HEK293T (cell line): ENCODE results near the gene POLR1A.

Source experiments
- CTCF ChIA-PET: fragments of 350-600 bp; formaldehyde crosslinking; extraction: SDS; loops from one replicate; lab custom pipeline; 2021; ENCODE audit warnings: antibody characterized with exemption, inconsistent platforms; lab: Yijun Ruan, JAX
- POLR2A ChIA-PET: fragments of 350-600 bp; formaldehyde crosslinking; extraction: SDS; loops from one replicate; lab custom pipeline; 2020; ENCODE audit warnings: antibody characterized with exemption, inconsistent platforms; lab: Yijun Ruan, JAX
- DNase-seq: peaks from one replicate; pipeline ENCODE4 v3.0.0; 2012; ENCODE audit warnings: mixed read lengths; ENCODE audit errors: extremely low spot score
- ARNT ChIP-seq: fragments of 450-650 bp; IDR thresholded peaks from 2 replicates; pipeline ENCODE4 v1.6.1; 2017; ENCODE audit warnings: mild to moderate bottlenecking
- BHLHE40 ChIP-seq: fragments of 450-650 bp; IDR thresholded peaks from 2 replicates; pipeline ENCODE4 v1.6.1; 2016; ENCODE audit warnings: mild to moderate bottlenecking, moderate library complexity, borderline replicate concordance
- CTBP1 ChIP-seq: fragments of 450-650 bp; IDR thresholded peaks from 2 replicates; pipeline ENCODE4 v1.6.1; 2016; ENCODE audit warnings: borderline replicate concordance
- ELF4 ChIP-seq: fragments of 450-650 bp; IDR thresholded peaks from 2 replicates; pipeline ENCODE4 v1.6.1; 2017; ENCODE audit warnings: antibody characterized with exemption
- FOXA1 ChIP-seq: fragments of 450-650 bp; IDR thresholded peaks from 2 replicates; pipeline ENCODE4 v1.6.1; 2016; ENCODE audit warnings: mild to moderate bottlenecking
- FOXK2 ChIP-seq: fragments of 450-650 bp; IDR thresholded peaks from 2 replicates; pipeline ENCODE4 v1.6.1; 2016; ENCODE audit warnings: mild to moderate bottlenecking
- FOXM1 ChIP-seq: fragments of 450-650 bp; IDR thresholded peaks from 2 replicates; pipeline ENCODE4 v1.6.1; 2017; ENCODE audit warnings: mild to moderate bottlenecking, borderline replicate concordance
- HDGF ChIP-seq: fragments of 450-650 bp; IDR thresholded peaks from 2 replicates; pipeline ENCODE4 v1.6.1; 2017; ENCODE audit warnings: antibody characterized with exemption, borderline replicate concordance
- L3MBTL2 ChIP-seq: fragments of 450-650 bp; conservative IDR thresholded peaks from 2 replicates; pipeline ENCODE4 v1.6.1; 2016; ENCODE audit warnings: mild to moderate bottlenecking
- LEF1 ChIP-seq: fragments of 450-650 bp; IDR thresholded peaks from 2 replicates; pipeline ENCODE4 v1.6.1; 2017; ENCODE audit warnings: mild to moderate bottlenecking, borderline replicate concordance
- NFRKB ChIP-seq: fragments of 450-650 bp; IDR thresholded peaks from 2 replicates; pipeline ENCODE4 v1.6.1; 2016; ENCODE audit warnings: mild to moderate bottlenecking, moderate library complexity
- PKNOX1 ChIP-seq: fragments of 450-650 bp; IDR thresholded peaks from 2 replicates; pipeline ENCODE4 v1.6.1; 2016
- SP1 ChIP-seq: fragments of 450-650 bp; IDR thresholded peaks from 2 replicates; pipeline ENCODE4 v1.6.1; 2017
- SUZ12 ChIP-seq: fragments of 450-650 bp; IDR thresholded peaks from 2 replicates; pipeline ENCODE4 v1.6.1; 2016; ENCODE audit warnings: mild to moderate bottlenecking
- TARDBP ChIP-seq: fragments of 450-650 bp; IDR thresholded peaks from 2 replicates; pipeline ENCODE4 v1.6.1; 2016
- ZNF384 ChIP-seq: fragments of 450-650 bp; IDR thresholded peaks from 2 replicates; pipeline ENCODE4 v1.6.1; 2016

The POLR1A gene

GRCh38 chr2:86075886-86076285 is 29.8 kb downstream of the POLR1A start:
- CTCF ChIA-PET, result interaction anchor here (0.9 kb wide), 1 partner anchor 248 kb away, joined by 3 read pairs; no protein-coding TSS in a partner anchor
- POLR2A ChIA-PET, result no interaction called here
- DNase-seq, result no peak
- TF ChIP-seq LEF1, result no peak
- TF ChIP-seq SP1, result no peak
- TF ChIP-seq NFRKB, result no peak
- TF ChIP-seq FOXK2, result no peak
- TF ChIP-seq HDGF, result no peak
- no peak for TF ChIP-seq FOXM1
- no peak for TF ChIP-seq ARNT
- no peak for TF ChIP-seq ZNF384
- TF ChIP-seq CTBP1, result no peak
- TF ChIP-seq ELF4, result no peak
- no peak for TF ChIP-seq BHLHE40
- TF ChIP-seq TARDBP, result no peak
- TF ChIP-seq PKNOX1, result no peak

- POLR2A ChIA-PET, result no interaction called here
- no peak for DNase-seq
- no peak for TF ChIP-seq SP1
- no peak for TF ChIP-seq FOXM1
- TF ChIP-seq TARDBP, result no peak
- TF ChIP-seq NFRKB, result no peak
- no peak for TF ChIP-seq HDGF
- no peak for TF ChIP-seq PKNOX1
- TF ChIP-seq CTBP1, result no peak
- CTCF ChIA-PET, result no interaction called here
These were observed 30.9 kb downstream of the POLR1A start for GRCh38 chr2:86074811-86075210.

- CTCF ChIA-PET, result no interaction called here
- POLR2A ChIA-PET, result no interaction called here
- DNase-seq, result no peak
- TF ChIP-seq FOXK2 (no peak), FOXM1 (no peak), ZNF384 (no peak), LEF1 (no peak), BHLHE40 (no peak), SP1 (no peak), HDGF (no peak)
These were observed 31.4 kb downstream of the POLR1A start for GRCh38 chr2:86074256-86074655.

GRCh38 chr2:86073225-86073624 is 32.5 kb downstream of the POLR1A start:
- CTCF ChIA-PET, result no interaction called here

GRCh38 chr2:86072271-86072858 is 33.3 kb downstream of the POLR1A start:
- TF ChIP-seq NFRKB (no peak), ELF4 (no peak), FOXK2 (no peak), SP1 (no peak), ARNT (no peak), BHLHE40 (no peak), L3MBTL2 (no peak), SUZ12 (no peak), FOXM1 (no peak), CTBP1 (no peak), TARDBP (no peak), HDGF (no peak), FOXA1 (no peak), LEF1 (no peak), PKNOX1 (no peak), ZNF384 (no peak)
- POLR2A ChIA-PET, result no interaction called here
- CTCF ChIA-PET, result no interaction called here
- no peak for DNase-seq

More at GRCh38 chr2:86073225-86073624, 32.5 kb downstream of the POLR1A start:
- no peak for TF ChIP-seq ARNT
- no peak for TF ChIP-seq FOXK2
- TF ChIP-seq ELF4, result no peak
- TF ChIP-seq NFRKB, result no peak
- no peak for TF ChIP-seq SUZ12
- TF ChIP-seq ZNF384, result no peak
- TF ChIP-seq CTBP1, result no peak
- no peak for TF ChIP-seq PKNOX1
- TF ChIP-seq HDGF, result no peak
- TF ChIP-seq BHLHE40, result no peak
- TF ChIP-seq L3MBTL2, result no peak
- TF ChIP-seq FOXM1, result no peak
- TF ChIP-seq LEF1, result no peak
- TF ChIP-seq FOXA1, result no peak
- POLR2A ChIA-PET, result no interaction called here
- no peak for DNase-seq
